HuH-7 (cell line): ENCODE data around the gene MKS1.

Source experiments
- DNase-seq: peaks from one replicate; pipeline ENCODE4 v3.0.0; 2011; ENCODE audit warnings: low spot score

The MKS1 gene

DNA sequence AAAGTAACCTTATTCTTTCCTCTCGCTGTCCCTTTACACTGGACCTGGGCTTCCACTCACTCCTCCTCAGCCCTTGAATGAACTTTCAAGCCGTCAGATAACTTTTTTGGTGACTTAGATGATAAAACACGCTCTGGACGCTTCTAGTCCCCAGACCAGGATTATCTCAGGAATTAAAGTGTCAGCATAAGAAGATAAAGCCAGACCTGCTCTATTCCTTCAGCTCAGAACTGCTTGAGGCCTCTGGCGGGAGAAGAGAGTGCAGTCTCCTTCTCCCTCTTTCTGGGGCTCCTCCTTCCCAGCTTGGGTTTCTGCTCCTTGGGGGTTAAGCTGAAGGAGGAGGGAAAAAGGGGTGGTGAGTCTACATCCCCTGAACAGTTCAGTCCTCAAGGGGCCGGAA is 25.9 kb upstream of the MKS1 start:
- DNase-seq, result no peak

DNA sequence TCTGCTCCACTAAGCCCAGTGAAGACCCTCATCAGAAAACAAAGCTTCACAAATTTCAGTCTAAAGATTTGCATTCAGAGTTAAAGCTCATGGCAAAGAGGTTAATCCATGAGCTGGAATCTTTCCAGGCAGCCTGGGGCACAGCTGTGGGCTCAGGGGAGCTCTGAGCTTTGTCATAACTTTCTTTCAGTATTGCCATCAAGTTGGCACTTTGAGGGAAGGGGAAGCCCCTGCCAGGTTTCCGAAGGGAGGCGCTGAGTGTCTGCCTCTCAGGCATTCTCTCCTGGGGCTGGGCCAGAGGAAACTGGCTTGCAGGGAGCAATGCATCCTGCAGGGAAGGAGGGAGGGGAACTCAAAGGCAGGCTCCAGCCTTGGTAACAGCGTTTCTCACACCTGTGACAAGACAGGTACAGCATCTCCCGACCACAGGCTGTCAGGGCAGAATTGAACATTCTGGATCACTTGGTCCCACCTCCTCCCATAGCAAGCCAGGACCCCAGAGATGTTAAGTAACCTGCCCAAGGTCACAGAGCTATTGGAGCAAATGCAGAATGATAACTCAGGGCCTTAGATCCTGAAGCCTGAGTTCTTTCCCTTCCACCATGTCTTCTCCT is 23.2 kb upstream of the MKS1 start:
- no peak for DNase-seq

DNA sequence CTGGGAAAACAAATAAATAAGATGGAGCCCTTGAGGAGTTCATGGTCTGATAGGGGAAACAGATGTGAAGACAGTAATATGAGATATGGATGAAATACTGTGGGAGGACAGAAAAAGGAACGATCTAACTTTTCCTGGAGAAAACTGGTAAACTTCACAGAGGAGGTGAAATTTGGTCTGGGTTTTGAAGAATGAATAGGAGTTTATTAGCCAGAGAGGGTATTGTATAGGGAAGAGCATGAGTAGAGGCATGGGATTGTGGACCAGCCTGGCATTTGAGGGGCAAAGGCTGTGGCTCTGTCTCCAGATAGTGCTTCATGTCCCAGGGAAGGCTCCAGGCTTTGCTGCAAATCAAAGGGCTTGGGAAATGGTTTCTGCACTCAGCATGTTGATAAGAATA is 20.9 kb upstream of the MKS1 start:
- no peak for DNase-seq

DNA sequence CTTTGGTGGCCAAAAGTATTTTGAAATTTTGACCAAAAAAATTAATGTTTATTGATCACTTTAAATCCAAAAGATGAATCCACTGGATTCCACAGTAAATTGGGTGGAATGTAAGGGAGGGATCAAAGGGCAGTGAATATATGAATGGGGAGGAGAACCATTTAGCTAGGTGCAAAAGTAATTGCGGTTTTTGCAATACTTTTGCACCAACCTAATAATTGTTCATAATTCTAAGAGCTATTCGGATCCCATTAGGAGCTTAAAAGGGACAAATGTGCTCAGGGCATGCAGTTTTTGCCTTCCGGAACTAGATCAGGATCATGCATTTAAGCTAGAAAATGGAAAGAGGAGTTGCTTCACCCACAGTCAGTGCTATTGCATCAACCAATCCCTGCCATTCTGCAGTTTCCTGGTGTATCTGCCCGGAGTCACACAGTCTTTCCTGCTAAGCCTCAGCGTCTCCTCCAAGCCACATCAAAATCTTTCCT is 19.1 kb upstream of the MKS1 start, which contains the start of gene LPO:
LPO (plus strand) TSS at position 438 of the 488 bp plus-strand sequence. CDS start 4,396 bp downstream, outside the sequence.
- no peak for DNase-seq

DNA sequence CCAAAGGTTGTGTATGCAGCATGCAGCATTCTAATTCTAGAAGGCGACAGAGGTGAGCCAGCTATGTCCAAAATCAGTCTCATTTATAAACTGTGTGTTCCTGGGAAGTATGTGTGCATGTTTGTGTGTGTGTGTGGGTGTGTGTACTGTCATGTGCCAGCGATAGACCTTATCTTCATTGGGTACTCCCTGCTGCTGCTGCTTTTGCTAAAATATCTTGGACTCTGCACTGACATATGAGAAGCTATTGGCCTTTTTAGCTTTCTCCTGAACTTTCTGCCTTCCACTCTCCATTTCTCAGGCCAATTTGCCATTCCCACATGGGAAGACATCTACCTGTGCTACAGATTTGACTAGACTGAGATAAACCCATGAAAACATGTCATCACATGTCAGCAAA is 17.3 kb upstream of the MKS1 start:
- DNase-seq, result no peak

DNA sequence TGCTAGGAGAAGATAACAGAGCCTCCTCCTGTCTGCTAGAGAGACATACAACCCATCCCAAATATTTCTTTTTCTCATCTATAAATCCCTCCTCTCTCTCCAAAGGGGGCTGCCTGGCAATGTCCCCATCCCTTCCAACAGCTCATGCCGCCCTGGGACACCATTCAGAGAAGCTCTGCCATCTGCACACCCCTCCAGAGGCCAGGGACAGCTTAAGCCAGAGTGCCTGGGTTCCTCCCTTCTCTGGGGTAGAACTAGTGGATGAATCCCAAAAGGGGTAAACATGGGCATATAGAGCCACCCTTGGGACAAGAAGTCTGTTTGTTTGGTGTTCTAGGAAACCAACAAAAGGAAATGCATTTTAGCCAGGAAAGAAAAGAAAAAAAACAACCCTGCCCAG is 16.8 kb upstream of the MKS1 start:
- no peak for DNase-seq

DNA sequence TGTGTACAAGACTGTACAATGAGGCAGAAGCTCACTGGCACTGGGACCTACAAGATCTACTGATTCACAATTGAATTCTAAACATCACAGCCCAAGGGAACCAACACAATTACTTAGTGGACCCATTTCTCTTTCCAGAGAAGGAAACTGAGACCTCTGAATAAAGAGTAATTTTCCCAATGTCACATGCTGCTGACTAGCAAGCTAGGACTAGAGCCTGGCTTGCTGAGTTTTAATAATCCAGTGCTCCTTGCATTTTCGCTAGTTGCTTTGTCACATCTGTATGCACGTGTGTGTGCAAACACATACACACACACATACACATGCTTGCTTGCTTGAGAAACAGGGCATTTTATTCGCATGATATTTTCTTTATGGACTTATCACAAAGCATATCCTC is 15.5 kb upstream of the MKS1 start:
- DNase-seq, result no peak

DNA sequence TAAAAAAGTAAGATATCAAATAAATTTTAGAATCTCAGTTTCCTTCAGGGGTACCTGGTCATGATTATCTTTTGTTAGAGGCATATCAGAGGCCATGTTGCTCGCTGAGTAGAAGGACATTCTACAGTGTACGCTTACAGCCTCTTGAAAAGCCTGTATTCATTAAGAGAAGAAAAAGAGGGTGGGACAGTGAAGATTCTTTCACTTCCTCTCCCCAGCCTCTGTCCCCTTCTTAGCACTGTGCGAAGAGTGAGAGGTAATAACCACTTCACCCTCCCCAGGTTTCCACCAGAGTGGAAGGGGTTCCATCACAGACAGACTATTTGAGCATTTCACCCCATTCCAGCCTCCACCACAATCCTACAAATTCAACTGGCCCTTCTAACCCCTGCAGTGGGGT is 14.5 kb upstream of the MKS1 start:
- no peak for DNase-seq

DNA sequence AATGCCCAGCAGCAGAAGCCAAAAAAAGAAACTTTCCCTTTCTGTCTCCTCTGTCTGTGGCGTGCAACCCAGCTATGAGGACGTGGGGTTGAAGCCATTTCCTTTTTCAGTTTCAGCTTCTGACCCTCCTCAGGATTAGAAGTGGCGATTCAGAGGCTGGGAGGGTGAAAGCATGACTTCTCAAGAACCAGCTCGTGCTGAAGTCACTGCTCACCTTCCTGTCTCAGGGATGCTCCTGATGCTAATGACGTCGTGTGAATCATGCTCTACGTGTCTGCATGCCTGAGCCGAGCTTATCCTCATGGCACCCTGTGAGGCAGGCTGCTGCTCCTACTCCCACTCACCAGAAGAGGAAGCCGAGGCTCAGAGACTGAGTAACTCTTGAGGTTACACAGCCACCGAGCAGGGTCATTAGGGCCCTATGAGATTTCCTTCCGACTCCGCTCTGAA is 13.7 kb upstream of the MKS1 start:
- no peak for DNase-seq

DNA sequence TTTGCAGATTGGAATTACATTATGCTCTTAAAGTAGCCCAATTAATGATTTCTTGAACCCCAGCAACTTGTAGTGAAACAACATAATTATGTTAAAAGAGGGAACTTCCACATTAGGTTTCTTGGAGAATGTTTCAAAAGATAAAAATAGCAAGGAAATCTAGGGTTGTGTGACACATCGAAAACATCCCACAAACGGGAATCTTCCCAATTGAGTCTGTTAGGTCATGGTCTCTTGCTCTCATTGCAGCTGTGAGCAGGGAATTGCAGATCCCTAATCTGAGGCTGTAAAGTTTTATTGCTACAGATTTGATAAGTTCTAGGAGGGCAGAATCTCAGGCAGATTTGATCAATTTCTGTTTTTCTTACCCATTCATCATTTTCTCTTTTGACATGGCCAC is 12.6 kb upstream of the MKS1 start:
- no peak for DNase-seq

DNA sequence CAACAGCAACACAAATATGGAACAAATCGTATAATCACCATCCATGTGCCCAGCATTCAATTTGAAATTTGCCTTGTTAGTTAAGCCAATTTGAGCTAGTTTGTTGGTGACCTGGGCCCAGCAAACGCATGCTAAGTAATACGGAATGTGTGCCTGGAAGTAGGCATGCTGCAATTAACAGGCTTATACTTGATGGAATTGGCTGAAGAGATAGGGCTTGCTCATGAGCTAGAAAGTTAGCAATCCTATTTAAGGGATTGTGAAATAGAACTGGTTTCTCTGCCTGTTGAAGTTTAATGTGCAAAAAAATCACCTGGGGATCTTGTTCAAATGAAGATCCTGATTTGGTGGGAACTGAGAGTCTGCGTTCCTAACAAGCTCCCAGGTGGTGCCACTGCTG is 10.8 kb upstream of the MKS1 start:
- no peak for DNase-seq

DNA sequence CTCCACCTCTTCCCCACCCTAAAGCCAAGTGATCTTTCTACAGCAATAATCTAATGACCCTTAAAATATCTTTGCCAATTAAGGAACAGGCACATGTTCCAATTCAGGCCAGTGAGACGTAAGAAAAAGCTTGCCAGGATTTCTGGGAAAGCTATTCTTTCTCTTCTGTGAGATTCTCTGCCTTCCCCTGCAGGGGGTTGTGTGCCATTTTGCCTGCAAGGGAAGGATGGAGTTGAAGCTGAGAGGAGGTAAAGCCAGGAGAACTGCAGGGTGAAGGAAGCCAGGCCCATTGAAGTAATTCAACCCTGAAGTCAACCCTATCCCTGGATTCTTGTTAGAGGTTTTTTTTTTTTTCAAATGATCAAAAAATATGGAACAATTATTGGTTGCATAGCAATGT is 10.3 kb upstream of the MKS1 start:
- no peak for DNase-seq

DNA sequence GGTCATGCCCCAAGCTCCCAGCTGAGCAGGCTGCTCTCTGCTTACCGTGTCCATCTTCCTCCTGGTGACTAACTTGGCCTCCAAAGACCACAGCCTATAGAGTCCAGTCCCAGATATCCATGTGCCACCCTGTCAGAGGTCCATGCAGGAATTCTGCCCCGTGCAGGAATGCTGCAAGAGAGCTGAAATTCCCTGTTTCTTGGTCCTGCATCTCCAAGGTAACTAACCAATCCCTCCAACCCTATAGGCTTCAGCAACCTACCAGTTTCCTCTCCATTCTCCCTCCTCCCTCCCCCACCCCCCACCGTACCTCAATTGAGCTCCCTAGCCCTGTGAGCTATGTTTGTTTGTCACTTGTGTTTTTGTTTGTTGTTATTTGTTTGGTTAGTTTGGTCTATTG is 9.6 kb upstream of the MKS1 start:
- no peak for DNase-seq

DNA sequence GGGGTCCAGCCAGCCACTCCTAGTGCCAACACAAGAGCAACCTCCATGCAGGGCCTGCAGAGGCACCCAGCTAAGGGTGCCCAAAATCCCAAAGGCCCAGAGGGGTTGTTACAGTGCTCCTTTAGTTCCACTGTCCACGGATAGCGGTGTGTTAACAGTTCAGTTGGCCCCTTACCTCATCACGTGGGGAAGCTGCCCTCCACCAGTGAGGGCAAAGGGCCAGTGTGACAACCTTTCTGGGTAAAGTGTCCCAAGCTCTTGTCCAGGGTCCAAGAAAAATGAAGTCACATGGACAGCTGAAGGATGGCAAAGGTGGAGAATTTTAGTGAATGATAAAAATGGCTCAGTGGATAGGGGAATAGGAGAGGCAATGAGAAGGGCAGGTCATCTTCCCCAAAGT is 8.7 kb upstream of the MKS1 start:
- DNase-seq, result no peak

DNA sequence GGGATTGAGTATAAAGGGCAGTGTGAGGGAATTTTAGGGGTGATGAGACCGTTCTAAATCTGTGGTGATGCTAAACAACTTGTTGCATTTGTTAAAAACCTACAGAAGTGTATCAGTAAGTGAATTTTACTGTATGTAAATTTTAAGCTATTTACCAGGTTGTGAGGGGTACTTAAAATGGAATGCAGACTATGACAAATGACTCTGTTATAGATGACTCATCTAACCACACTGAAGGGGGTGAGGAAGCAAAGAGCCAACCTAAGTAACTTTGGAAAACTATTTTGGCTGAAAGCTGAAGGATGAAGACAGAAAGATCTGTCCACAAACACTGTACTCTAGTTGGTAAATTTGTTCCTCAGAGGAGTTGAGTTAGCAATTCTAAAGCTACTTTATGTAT is 5.3 kb upstream of the MKS1 start:
- DNase-seq, result no peak

DNA sequence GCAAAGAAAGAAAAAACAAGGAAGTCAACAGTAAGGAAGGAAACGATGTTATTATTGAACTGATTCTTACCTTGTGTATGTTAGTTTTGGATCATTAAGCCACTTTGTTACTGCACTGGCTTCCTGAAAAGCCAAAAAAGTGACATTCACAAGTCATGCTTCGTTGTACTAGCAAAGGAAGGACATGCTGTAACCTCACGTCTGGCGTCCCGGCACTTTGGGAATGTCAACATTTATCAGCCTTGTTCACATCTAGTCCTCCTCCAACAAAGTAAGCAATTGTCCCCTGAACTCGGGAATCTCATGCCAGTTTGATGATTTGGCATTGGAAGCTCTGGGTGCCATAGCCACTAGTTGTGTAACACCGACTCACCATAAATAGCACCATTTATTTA is 731 bp upstream of the MKS1 start:
- no peak for DNase-seq

DNA sequence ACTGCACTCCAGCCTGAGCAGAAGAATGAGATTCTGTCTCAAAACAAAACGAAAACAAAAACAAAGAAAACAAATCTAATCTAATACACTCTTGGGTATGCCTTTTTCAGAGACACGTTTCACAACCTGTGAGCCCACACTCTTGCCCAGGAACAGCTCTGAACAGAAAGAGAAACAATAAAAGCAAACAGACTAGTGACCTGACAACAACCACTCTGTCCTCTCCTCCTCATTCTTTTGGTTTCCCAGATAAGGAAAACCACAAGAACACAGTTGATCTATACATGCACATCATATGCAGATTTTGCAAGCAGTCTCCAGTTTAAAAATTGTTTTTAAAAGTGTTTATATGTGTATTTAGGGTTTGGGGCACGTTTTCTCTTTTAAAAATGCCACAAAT is 1.3 kb downstream of the MKS1 start:
- no peak for DNase-seq

DNA sequence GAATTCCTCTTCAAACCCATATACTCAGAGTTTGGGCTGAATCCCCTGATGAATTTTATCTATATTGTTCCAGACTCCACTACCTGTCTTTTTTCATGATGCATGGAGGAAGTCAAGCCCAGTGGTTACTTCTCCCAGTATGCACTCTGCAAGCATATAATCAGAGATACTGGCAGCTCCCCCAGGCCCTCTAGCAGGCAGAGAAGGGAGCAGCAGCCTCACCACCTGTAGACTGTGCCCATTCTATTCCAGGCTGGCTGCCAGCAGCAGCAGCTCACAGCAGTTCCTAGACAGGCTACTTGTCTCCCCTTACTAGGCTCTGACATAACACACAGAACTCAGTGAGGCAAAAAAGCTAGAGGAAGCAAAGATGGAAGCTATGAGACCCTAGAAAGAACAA is 3.4 kb downstream of the MKS1 start:
- no peak for DNase-seq

DNA sequence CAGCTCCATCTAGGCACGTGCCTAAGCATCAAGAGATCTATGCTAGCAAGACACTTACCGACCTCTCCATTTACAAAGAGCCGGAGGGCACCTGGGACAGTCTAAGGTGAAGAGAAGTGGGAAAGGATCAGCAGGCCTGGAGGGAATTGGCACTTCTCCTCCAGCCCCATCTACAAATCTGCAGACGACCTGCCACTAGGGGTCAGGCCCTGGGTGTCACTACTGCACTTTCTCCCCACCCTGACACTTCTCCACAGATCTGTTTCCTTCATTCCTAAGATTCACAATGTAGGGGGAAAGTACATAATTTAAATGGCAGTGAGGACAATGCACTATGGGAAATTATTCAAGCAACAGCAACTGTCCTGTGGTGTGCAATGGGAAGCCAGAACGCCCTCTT is 8.1 kb downstream of the MKS1 start:
- DNase-seq, result no peak

DNA sequence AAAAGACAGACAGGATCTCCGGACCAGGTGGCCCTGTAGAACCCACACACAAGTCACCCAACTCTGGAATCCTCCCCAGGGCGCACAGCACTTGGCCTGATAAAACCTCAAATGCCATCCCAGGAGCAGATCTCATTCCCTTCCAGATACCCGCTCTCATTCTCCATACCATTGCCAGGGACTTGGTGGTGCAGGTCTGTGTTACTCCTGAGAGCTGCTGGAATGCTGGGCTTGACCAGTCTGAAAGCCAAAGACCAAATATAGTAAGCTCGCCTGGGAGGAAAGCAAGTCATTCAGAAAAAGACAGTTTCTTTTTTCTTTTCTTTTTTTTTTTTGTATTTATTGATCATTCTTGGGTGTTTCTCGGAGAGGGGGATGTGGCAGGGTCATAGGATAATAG is 10.7 kb downstream of the MKS1 start:
- DNase-seq, result no peak

DNA sequence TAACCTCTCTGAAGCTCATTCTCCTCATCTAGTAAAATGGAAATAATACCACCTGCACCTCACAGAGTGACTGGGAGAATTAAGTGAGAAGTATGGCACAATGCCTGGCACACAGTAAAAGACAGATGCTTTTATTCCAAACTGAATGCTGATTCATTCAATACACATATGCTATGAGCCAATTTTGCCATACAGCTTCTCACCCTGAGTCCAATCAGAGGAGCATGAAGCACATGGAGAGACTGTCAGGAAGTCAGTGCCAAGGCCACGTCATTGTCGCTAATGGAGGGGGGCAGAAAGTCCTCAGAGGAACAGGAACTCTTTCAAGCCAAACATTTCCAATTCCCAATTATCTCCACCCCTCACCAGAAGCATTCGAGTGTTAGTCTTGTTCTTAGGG is 11.6 kb downstream of the MKS1 start:
- DNase-seq, result no peak

DNA sequence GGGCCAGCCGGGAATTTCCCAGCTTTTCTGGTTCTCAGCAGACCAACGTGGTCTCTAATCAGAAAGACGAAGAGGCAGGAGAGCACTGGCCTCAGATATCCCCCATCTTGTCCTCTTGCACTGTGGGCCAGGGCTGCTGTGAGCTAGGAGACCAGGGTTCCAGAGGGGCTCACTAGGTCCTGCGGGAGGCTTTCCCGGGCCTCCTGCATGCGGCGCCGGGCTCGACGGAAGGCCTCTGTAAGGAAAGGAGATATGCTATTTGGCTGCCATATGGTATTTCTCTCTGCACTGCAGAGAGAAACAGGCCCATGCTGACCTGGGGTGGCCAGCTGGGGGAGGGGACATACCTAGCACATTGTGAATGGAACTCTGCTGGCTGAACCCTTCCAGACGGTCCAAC is 13.1 kb downstream of the MKS1 start:
- no peak for DNase-seq

DNA sequence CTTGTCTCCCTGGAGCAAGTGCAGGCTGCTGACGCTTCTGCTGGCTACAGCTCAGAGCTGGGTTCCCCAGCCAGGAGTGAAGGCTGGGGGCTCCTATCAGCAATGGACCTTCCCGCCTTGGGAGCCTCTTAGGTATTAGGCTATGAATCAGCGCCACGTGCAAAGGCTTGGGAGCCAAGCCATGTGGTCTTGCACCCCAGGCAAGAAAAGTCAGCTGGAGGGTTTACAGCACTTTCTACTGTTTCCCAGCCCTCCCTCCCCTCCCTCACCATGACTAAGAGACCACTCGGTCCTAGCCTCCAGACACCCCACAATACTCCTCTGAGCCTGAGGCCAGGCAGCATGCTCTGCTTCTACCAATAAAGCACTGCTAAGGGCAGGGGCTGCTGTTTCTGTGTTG is 14.3 kb downstream of the MKS1 start:
- DNase-seq, result no peak

DNA sequence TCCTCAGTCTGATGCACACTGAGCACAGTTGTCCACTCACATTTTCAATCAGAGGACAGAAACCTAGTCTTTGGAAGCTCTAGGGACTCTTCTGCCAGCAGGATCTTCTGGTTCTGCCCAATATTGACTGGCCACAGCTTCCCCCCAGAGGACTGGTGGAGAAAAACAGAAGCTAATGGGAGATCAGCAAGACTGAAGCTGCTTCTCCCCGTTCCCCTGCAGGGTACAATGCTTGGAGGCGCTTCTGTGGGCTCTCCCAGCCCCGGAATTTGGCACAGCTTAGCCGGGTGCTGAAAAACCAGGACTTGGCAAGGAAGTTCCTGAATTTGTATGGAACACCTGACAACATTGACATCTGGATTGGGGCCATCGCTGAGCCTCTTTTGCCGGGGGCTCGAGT is 16.2 kb downstream of the MKS1 start:
- no peak for DNase-seq
